ENCODE results near the gene STAT1.

Gene STAT1

GRCh38 chr2:190965580-190966222, 48.3 kb downstream of the STAT1 start:
- TF ChIP-seq TCF4 (CRISPR knock-in tag; IDR thresholded peaks at IDR 0.05; ENCODE audit: borderline replicate concordance) (no peak), SNAI2 (CRISPR knock-in tag; IDR thresholded peaks at IDR 0.05) (no peak), OSR1 (CRISPR knock-in tag; IDR thresholded peaks at IDR 0.05) (no peak), ZNF8 (CRISPR knock-in tag; IDR thresholded peaks at IDR 0.05) (no peak), CREB5 (CRISPR knock-in tag; IDR thresholded peaks at IDR 0.05; ENCODE audit: low read depth) (no peak), ZC3H10 (CRISPR knock-in tag; IDR thresholded peaks at IDR 0.05) (no peak), ZNF70 (CRISPR knock-in tag; IDR thresholded peaks at IDR 0.05) (no peak), PPARA (CRISPR knock-in tag; IDR thresholded peaks at IDR 0.05; ENCODE audit: borderline replicate concordance) (no peak), ESRRG (CRISPR knock-in tag; IDR thresholded peaks at IDR 0.05) (no peak), ARNTL (CRISPR knock-in tag; IDR thresholded peaks at IDR 0.05; ENCODE audit: borderline replicate concordance, low read depth) (no peak), TSHZ2 (CRISPR knock-in tag; IDR thresholded peaks at IDR 0.05) (no peak), BACH2 (CRISPR knock-in tag; IDR thresholded peaks at IDR 0.05; ENCODE audit: borderline replicate concordance) (no peak), CSRNP3 (CRISPR knock-in tag; IDR thresholded peaks at IDR 0.05) (no peak), ZFP30 (CRISPR knock-in tag; IDR thresholded peaks at IDR 0.05) (no peak), CSDC2 (CRISPR knock-in tag; IDR thresholded peaks at IDR 0.05) (no peak), ISL1 (CRISPR knock-in tag; IDR thresholded peaks at IDR 0.05) (no peak), PATZ1 (CRISPR knock-in tag; IDR thresholded peaks at IDR 0.05; ENCODE audit: borderline replicate concordance) (no peak), ZNF565 (CRISPR knock-in tag; conservative IDR thresholded peaks at IDR 0.05; ENCODE audit: low read depth) (no peak)
- no peak for ATAC-seq

GRCh38 chr2:190964170-190964795, 49.7 kb downstream of the STAT1 start:
- no peak for TF ChIP-seq ZFP30 (CRISPR knock-in tag; IDR thresholded peaks at IDR 0.05)
- no peak for TF ChIP-seq CSDC2 (CRISPR knock-in tag; IDR thresholded peaks at IDR 0.05)
- TF ChIP-seq ESRRG (CRISPR knock-in tag; IDR thresholded peaks at IDR 0.05), result no peak
- no peak for TF ChIP-seq SNAI2 (CRISPR knock-in tag; IDR thresholded peaks at IDR 0.05)
- no peak for TF ChIP-seq ZNF70 (CRISPR knock-in tag; IDR thresholded peaks at IDR 0.05)
- no peak for TF ChIP-seq BACH2 (CRISPR knock-in tag; IDR thresholded peaks at IDR 0.05; ENCODE audit: borderline replicate concordance)
- TF ChIP-seq ZNF565 (CRISPR knock-in tag; conservative IDR thresholded peaks at IDR 0.05; ENCODE audit: low read depth), result no peak
- no peak for TF ChIP-seq TOX (CRISPR knock-in tag; IDR thresholded peaks at IDR 0.05; ENCODE audit: borderline replicate concordance)
- no peak for ATAC-seq

GRCh38 chr2:190963088-190963487, 50.9 kb downstream of the STAT1 start:
- ATAC-seq, result no peak
- TF ChIP-seq ZFP30 (CRISPR knock-in tag; IDR thresholded peaks at IDR 0.05) (no peak), TSHZ2 (CRISPR knock-in tag; IDR thresholded peaks at IDR 0.05) (no peak), BACH2 (CRISPR knock-in tag; IDR thresholded peaks at IDR 0.05; ENCODE audit: borderline replicate concordance) (no peak), PPARA (CRISPR knock-in tag; IDR thresholded peaks at IDR 0.05; ENCODE audit: borderline replicate concordance) (no peak), TOX (CRISPR knock-in tag; IDR thresholded peaks at IDR 0.05; ENCODE audit: borderline replicate concordance) (no peak), CREB5 (CRISPR knock-in tag; IDR thresholded peaks at IDR 0.05; ENCODE audit: low read depth) (no peak), PATZ1 (CRISPR knock-in tag; IDR thresholded peaks at IDR 0.05; ENCODE audit: borderline replicate concordance) (no peak), CSDC2 (CRISPR knock-in tag; IDR thresholded peaks at IDR 0.05) (no peak), ISL1 (CRISPR knock-in tag; IDR thresholded peaks at IDR 0.05) (no peak), SNAI2 (CRISPR knock-in tag; IDR thresholded peaks at IDR 0.05) (no peak), ZC3H10 (CRISPR knock-in tag; IDR thresholded peaks at IDR 0.05) (no peak), RARB (CRISPR knock-in tag; IDR thresholded peaks at IDR 0.05) (no peak), ESRRG (CRISPR knock-in tag; IDR thresholded peaks at IDR 0.05) (no peak), OSR1 (CRISPR knock-in tag; IDR thresholded peaks at IDR 0.05) (no peak), TCF4 (CRISPR knock-in tag; IDR thresholded peaks at IDR 0.05; ENCODE audit: borderline replicate concordance) (no peak), ZNF565 (CRISPR knock-in tag; conservative IDR thresholded peaks at IDR 0.05; ENCODE audit: low read depth) (no peak)
